ENCODE data around the gene VAMP2.
A peak's percentile ranks its signal among the peaks of the same experiment; 100 is the strongest.

Gene VAMP2, protein sequence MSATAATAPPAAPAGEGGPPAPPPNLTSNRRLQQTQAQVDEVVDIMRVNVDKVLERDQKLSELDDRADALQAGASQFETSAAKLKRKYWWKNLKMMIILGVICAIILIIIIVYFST
- total RNA-seq, result 11.2 to 82.7 (median 24.4) reads per million in 9 experiments

DNA sequence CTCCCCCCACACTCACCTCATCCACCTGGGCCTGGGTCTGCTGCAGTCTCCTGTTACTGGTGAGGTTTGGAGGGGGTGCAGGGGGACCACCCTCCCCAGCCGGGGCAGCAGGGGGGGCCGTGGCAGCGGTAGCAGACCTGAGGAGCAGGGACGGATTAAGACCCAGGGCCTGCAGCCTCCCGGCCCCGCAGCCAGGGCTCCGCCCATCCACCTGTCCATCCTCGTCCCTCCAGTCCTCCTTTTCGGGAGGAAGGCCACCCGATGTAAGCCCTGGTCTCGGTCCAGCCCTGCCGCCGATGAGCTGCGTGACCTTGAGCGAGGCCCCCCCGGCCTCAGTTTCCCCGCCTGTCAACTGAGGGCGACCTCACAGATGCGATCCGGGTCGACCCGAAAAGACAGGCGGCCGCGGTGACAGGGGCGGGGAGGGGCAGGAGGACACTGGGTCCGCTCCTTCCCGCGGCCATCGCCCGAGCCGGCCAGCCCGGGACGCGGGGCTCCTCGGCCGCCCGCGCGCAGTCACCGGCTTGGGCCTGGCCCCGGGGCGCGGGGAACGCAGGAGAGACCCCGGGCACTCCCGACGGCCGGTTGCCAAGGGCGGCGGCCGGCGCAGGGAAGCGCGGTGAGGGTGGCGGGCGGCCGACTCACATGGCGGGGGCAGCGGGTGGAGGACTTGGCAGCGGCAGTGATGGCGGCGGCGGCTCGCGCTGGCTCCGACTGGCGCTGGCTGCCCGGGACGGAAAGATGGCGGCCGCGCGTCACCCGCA is at the start of gene VAMP2:
Gene VAMP2, minus strand, starts transcription at position 716 of the 764 bp plus-strand sequence. Its CDS starts 69 bp downstream, at position 647.
- no peaks in the 10 kb centered on the region for H3K9me3 Mint-ChIP-seq
- ATAC-seq (replicated peaks) (peak; percentile 64), DNase-seq (peak; percentile 82 to 87 (median 86))
- peaks cover 50 to 58% of the 10 kb centered on the region in 2 donors for H3K4me1 Mint-ChIP-seq (ENCODE audit: low read depth in 2 of 2)
- H3K27me3 Mint-ChIP-seq, result no peaks in the 10 kb centered on the region
- peak within 1 kb of the TSS; percentile 86 to 89 for H3K4me3 Mint-ChIP-seq
- H3K27ac Mint-ChIP-seq, result peak within 1 kb of the TSS in 1 of 2 donors; percentile 97
- peaks cover 64% of the 10 kb centered on the region for H3K36me3 Mint-ChIP-seq (ENCODE audit: insufficient read depth)

DNA sequence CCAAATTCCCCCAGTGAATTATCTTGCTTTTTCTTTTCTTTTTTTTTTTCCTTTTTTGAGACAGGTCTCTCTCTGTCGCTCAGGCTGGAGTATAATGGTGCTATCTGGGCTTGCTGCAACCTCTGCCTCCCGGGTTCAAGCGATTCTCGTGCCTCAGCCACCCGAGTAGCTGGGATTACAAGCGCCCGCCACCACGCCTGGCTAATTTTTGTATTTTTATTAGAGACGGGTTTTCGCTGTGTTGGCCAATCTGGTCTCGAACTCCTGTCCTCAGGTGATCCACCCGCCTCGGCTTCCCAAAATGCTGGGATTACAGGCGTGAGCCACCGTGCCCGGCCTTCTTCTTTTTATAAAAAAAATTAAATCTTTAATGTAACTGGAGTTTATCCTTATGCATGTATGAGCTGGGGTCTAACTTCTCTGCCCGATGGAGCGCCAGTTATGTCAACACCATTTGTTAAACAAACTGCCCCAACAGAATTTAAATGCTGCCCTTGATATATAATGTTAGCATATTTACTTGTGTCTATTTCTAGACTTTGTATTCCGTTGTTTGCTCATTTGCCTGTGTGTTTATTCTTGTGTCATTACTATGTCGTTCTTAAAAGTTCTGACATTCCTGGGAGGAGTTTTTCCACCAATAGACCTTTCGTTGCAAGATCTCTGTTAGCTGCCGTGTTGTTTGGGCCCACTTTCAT is 48.2 kb upstream of the VAMP2 start:
- Mint-ChIP-seq H3K27me3 (no peaks in the 10 kb centered on the region), H3K36me3 (ENCODE audit: insufficient read depth) (peaks cover 21% of the 10 kb centered on the region), H3K4me3 (peak overlapping the region; percentile 88 to 95), H3K27ac (peak overlapping the region; percentile 87 to 90), H3K4me1 (ENCODE audit: low read depth in 2 of 2) (peaks cover 16 to 18% of the 10 kb centered on the region in 2 donors), H3K9me3 (no peaks in the 10 kb centered on the region)
- DNase-seq (no peak), ATAC-seq (replicated peaks) (peak; percentile 46)

DNA sequence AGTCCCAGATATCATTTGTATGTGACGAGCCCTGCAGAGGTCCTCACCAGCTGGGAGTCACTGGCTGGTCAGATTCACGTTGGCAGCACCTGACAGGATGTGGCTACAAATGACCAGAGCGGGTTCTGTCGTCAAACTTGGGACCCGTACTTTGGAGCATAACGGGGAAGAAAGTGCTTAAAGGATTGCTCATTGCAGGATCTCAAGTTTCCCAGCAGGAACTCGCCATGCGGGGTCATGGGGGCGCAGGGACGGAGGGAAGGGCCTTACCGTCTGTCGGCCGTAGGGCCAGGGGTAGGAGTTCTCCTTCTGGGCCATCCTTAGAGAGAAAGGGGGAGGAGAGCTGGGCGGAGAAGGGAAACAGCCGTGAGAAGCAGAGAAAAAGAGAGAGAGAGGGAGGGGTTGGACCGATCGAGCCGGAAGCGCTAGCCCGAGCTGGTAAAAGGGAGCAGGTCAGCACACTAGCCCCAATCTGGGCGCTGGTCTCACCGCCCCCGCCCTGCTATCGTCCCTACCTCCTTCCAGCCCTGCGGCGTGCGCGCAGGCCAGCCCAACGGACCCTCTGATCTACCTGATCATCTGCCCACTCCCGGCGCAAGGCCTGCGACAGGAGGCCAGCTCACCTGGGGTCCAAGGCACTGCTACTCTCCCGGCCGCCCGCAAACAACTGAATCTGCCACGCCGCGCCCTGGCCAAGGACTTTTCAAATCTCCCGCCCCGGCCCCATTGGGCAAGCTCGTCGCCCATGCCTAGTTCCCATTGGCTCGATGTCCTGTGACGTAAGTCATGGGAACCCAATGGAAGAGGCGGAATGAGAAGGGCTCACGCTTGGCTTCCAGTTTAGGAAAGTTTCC is 47.4 kb upstream of the VAMP2 start, which contains the start of gene AURKB:
Gene AURKB, minus strand, starts transcription at position 669 of the 854 bp plus-strand sequence. Its CDS starts 351 bp downstream, at position 318.
- Mint-ChIP-seq H3K4me3 (peak within 1 kb of the TSS; percentile 88 to 95), H3K27ac (peak within 1 kb of the TSS; percentile 87 to 90), H3K9me3 (no peaks in the 10 kb centered on the region), H3K27me3 (no peaks in the 10 kb centered on the region), H3K4me1 (ENCODE audit: low read depth in 2 of 2) (peaks cover 16 to 18% of the 10 kb centered on the region in 2 donors), H3K36me3 (ENCODE audit: insufficient read depth) (peaks cover 21% of the 10 kb centered on the region)
- DNase-seq (peak; percentile 88 to 95 (median 88)), ATAC-seq (replicated peaks) (peak; percentile 100)

DNA sequence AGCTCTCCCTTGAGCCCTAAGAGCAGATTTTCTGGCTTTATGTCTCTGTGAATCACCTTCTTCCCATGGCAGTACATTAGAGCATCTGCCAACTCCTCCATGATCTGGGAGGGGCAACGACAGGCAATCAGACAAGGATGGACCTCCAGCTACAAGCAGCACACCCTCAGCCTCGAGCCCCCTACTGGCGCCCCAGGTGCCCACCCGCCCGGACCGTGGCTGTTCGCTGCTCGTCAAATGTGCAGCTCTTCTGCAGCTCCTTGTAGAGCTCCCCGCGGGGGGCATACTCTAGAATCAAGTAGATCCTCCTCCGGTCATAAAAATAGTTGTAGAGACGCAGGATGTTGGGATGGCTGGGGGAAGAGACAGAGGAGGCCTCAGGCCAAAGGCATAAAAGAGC is 43.8 kb upstream of the VAMP2 start:
- no peak overlapping the region for H3K4me3 Mint-ChIP-seq
- peaks cover 16 to 18% of the 10 kb centered on the region in 2 donors for H3K4me1 Mint-ChIP-seq (ENCODE audit: low read depth in 2 of 2)
- ATAC-seq (replicated peaks) (no peak), DNase-seq (no peak)
- peaks cover 15% of the 10 kb centered on the region for H3K36me3 Mint-ChIP-seq (ENCODE audit: insufficient read depth)
- no peaks in the 10 kb centered on the region for H3K9me3 Mint-ChIP-seq
- H3K27ac Mint-ChIP-seq, result no peak overlapping the region
- H3K27me3 Mint-ChIP-seq, result no peaks in the 10 kb centered on the region

DNA sequence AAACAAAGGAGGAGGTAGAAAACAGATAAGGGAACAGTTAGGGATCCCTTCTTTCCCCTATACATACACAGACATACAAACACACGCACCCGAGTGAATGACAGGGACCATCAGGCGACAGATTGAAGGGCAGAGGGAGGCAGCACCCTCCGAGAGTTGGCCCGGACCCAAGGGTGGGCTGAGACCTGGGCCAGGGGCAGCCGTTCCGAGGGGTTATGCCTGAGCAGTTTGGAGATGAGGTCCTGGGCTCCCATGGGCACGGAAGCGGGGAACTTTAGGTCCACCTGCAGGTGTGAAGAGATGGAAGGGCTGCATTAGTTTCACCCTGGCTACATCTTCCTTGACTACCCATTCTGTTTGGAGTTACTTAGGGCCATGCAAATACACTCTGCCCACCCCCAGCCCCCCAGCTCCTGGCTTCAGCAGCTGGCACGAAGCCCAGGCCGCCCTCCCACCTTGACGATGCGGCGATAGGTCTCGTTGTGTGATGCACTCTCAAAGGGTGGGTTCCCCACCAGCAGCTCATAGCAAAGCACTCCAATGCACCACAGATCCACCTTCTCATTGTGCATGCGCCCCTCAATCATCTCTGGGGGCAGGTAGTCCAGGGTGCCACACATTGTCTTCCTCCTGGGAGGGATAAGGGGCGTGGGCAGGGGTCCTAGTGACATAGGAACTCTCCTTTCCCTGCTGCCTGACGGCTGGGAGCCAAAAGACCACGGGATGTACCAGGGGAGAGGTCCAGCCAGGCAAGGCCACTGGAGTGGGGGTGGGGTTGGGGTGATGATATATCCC is 42.2 kb upstream of the VAMP2 start:
- Mint-ChIP-seq H3K9me3 (no peaks in the 10 kb centered on the region), H3K4me3 (no peak overlapping the region), H3K4me1 (ENCODE audit: low read depth in 2 of 2) (peaks cover 8 to 9% of the 10 kb centered on the region in 2 donors), H3K27ac (no peak overlapping the region), H3K27me3 (no peaks in the 10 kb centered on the region), H3K36me3 (ENCODE audit: insufficient read depth) (peaks cover 14% of the 10 kb centered on the region)
- DNase-seq (no peak), ATAC-seq (replicated peaks) (no peak)

DNA sequence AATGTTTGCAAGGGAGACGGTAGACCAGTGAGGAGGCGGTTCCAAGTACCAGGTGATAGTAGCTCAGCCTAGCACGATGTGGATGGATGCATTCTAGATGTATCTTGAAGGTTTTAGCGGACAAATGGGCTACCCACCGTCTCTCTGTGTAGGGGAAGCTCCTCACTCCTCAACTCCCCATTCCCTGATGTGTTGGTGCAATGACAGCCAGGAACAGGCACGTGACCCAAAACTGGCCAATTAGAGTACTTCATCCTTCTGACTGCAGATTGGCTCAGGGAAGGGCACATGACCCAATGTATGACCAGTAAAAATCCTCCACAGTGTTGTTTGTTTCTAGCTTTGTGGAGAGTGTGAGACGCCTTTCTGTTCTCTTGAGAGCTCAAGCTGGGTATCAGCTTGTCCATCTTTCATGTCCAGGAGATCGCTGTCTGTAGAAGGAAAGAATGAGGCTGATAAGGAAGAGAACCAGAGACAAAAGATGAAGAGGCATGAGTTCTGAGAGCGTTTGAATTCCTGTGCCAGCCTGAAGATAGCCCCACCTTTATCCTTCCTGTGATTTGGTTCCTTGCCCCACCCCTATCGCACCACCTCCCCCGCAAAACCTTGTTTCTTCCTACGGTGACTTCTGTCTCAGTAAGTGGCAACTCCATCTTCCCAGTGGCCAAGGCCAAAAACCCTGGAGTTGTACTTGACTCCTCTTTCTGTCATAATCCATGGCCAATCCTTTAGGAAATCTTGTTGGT is 29.5 kb upstream of the VAMP2 start:
- DNase-seq (peak in 1 of 3 experiments; percentile 42), ATAC-seq (replicated peaks) (peak; percentile 9)
- Mint-ChIP-seq H3K36me3 (ENCODE audit: insufficient read depth) (peaks cover 11% of the 10 kb centered on the region), H3K27ac (no peak overlapping the region), H3K4me3 (no peak overlapping the region), H3K27me3 (no peaks in the 10 kb centered on the region), H3K9me3 (no peaks in the 10 kb centered on the region), H3K4me1 (ENCODE audit: low read depth in 2 of 2) (peaks cover 10 to 17% of the 10 kb centered on the region in 2 donors)

DNA sequence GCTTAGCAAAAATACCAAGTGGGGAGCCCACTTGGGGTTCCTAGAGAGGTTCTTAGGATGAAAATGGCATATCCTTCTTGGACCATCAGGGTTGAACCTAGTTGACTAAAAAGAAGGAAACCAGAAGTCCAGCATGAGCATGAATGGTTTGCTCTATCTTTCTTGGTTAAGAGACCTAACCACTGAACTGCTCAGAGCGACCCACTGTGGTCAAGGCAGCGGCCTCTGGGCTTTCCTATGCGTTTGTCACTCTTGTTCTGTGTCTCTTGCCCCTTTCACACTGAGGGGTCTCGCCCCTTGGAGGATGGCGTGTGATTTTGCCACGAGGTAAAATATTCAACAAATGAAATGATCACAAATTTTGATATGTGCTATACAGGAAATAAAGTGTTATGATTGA is 27.8 kb upstream of the VAMP2 start:
- no peaks in the 10 kb centered on the region for H3K9me3 Mint-ChIP-seq
- no peak overlapping the region for H3K27ac Mint-ChIP-seq
- no peaks in the 10 kb centered on the region for H3K27me3 Mint-ChIP-seq
- H3K36me3 Mint-ChIP-seq (ENCODE audit: insufficient read depth), result peaks cover 11% of the 10 kb centered on the region
- DNase-seq (no peak), ATAC-seq (replicated peaks) (no peak)
- peaks cover 10 to 11% of the 10 kb centered on the region in 2 donors for H3K4me1 Mint-ChIP-seq (ENCODE audit: low read depth in 2 of 2)
- H3K4me3 Mint-ChIP-seq, result no peak overlapping the region

DNA sequence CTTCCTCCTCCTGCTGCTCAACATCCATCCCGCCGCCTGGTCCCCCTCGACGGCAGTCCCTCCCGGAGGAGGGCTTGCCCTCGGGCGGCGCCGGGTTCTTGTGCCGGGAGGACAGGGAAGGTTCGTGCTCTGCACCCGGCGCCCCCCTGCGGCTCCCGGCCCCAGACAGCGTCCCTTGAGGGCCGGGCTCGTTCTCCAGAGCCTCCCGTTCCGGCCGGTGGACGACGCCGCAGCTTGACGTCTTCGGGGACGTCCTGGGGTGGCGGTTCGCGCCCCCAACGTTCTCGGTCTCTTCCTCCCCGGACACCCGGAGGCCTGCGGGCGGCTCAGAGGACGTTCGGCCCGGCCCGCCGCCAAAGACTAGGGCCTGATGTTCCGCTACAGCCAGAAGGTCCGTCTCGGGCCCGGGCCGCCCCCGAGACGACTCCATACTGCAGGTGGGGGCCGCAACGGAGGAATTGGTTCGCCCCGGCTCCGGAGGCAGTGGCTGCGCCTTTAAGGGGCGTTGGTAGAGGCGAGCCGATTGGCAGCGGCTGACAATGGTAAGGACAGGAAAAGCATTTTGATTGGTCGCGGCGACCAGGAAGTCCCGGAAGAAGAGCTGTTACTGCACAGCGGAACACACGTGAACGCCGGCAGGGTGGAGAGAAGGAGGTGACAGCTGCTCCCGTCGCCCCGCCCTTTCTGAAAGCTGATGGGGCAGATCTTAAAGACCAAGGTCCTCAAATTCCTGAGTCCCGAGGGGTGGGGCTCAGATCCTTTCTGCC is 27.1 kb upstream of the VAMP2 start, which contains the start of gene BORCS6:
Gene BORCS6, minus strand, starts transcription at position 470 of the 767 bp plus-strand sequence. Its CDS starts 40 bp downstream, at position 430.
- Mint-ChIP-seq H3K27me3 (no peaks in the 10 kb centered on the region), H3K27ac (no peak within 1 kb of the TSS), H3K4me1 (ENCODE audit: low read depth in 2 of 2) (peaks cover 10 to 11% of the 10 kb centered on the region in 2 donors), H3K4me3 (no peak within 1 kb of the TSS), H3K9me3 (no peaks in the 10 kb centered on the region), H3K36me3 (ENCODE audit: insufficient read depth) (peaks cover 11% of the 10 kb centered on the region)
- DNase-seq (peak; percentile 86 to 91 (median 90)), ATAC-seq (replicated peaks) (peak; percentile 70)

DNA sequence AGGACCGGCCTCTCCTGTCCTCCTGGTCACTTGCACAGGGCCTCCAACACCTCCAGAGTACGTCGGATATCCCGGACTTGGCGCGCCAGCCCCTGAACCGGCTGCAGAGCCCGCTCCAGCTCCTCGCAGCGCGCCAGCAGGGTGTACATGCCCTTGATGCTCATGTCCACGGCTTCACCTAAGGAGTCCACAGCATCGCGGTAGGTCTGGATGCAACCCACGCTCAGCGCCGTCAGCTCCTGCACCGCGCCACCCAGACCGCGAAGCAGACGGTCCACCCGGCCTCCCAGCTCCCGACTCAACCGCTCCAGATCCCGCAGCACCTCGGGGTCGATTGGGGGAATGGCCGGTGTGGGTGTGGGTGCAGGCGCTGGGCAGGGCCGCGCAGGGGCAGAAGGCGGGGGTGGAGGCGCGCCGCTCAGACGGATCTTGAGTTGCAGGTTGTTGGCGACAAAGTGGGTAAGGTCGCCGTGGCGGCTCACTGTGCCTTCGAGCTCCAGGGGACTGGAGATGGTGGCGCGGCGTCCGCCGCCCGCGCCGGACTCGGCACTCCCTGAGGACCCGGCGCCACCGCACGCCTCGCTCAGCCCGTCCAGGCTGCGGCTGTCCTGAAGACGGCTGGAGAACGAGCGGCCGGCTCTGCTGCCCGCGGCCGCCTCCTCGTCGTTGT is 26.4 kb upstream of the VAMP2 start:
- Mint-ChIP-seq H3K4me1 (ENCODE audit: low read depth in 2 of 2) (peaks cover 10 to 13% of the 10 kb centered on the region in 2 donors), H3K9me3 (no peaks in the 10 kb centered on the region), H3K27ac (no peak overlapping the region), H3K27me3 (no peaks in the 10 kb centered on the region), H3K4me3 (no peak overlapping the region), H3K36me3 (ENCODE audit: insufficient read depth) (peaks cover 11% of the 10 kb centered on the region)
- DNase-seq (peak in 2 of 3 experiments; percentile 30 to 34), ATAC-seq (replicated peaks) (no peak)

DNA sequence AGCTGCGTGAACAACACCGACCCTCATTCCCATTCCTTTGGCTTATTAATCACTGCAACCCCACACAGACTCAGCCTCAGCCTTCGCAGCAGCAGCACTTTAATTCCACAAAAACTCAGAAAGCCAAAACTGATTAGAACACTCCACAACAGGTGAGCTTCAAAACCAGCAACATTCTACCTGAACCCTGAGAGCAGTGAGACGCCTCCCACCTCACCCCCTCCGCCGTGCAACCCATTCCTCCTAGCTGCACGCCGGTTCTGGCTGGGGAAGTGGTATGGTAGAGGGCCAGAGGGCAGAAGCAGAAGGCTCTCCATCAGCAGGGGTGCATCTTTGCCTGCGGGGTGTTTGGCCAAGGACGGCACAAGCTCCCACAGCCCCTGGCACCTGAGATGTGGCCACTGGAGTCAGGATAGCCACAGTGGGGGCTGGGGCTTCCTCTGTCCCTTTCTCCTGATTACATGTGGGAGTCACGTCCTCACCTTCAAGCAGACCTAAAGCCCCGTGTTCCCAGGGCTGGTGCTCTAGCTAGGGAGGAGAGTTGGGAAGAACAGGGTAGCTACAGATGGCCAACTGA is 25.6 kb upstream of the VAMP2 start:
- DNase-seq (peak in 1 of 3 experiments; percentile 29), ATAC-seq (replicated peaks) (no peak)
- Mint-ChIP-seq H3K4me1 (ENCODE audit: low read depth in 2 of 2) (peaks cover 10 to 17% of the 10 kb centered on the region in 2 donors), H3K9me3 (no peaks in the 10 kb centered on the region), H3K4me3 (no peak overlapping the region), H3K27me3 (no peaks in the 10 kb centered on the region), H3K36me3 (ENCODE audit: insufficient read depth) (peaks cover 11% of the 10 kb centered on the region), H3K27ac (no peak overlapping the region)

Measured in effector memory CD8-positive, alpha-beta T cell (primary cell).